CD4-positive, alpha-beta T cell (primary cell): Measurements from ENCODE around the gene SLC19A3. TPM values are rescaled to one million over a fixed set of nuclear protein-coding genes. Genes with fewer than 3 reads are reported as not detected.
"Not testable (repeated sequence)": the region's sequence is repeated elsewhere in the genome, so short reads cannot be mapped to it uniquely, and the experiment has no call there.

Experiments used
- ATAC-seq: fragments of 200-7000 bp; cut with Tn5 transposase; one replicate; pipeline ENCODE4 v1.10.0; 2022; ENCODE audit warnings: mild to moderate bottlenecking; ENCODE audit not compliant: poor library complexity
- CTCF ChIA-PET: fragments of 350-600 bp; sonication (Branson Sonifier 250); formaldehyde crosslinking; loops from one replicate; lab custom pipeline; 2021; ENCODE audit warnings: antibody characterized with exemption, inconsistent platforms; lab: Charles Lee
- POLR2A ChIA-PET: fragments of 350-600 bp; sonication (Branson Sonifier 250); formaldehyde crosslinking; loops from one replicate; lab custom pipeline; 2021; ENCODE audit warnings: antibody characterized with exemption, inconsistent platforms; lab: Charles Lee
- DNase-seq, 14 experiments: peaks; one replicate each; pipeline ENCODE4 v3.0.0-alpha.2; 2013 to 2020; ENCODE audit warnings: mixed read lengths in 2 of 14
- H3K27ac ChIP-seq, 2 donors: one replicate each; pipeline versions ENCODE4 v1.5.1 to v1.7.0; 2013; ENCODE audit warnings: low read length in 2 of 2, low read depth in 1 of 2, mild to moderate bottlenecking in 1 of 2
- H3K27me3 ChIP-seq, 2 experiments: 1 replicate in 1 of 2; 2 replicates in 1 of 2; pipeline versions ENCODE4 v1.6.1 to v1.7.0; 2013; ENCODE audit warnings: low read length in 2 of 2, control low read depth in 1 of 2, mild to moderate bottlenecking in 1 of 2, moderate library complexity in 1 of 2; ENCODE audit not compliant: insufficient read depth in 2 of 2, control insufficient read depth in 1 of 2
- H3K36me3 ChIP-seq: one replicate; pipeline ENCODE4 v1.6.1; 2013; ENCODE audit warnings: low read length, control low read depth; ENCODE audit not compliant: insufficient read depth
- H3K4me1 ChIP-seq: one replicate; pipeline ENCODE4 v1.6.1; 2013; ENCODE audit warnings: low read length, control low read depth; ENCODE audit not compliant: insufficient read depth
- H3K4me3 ChIP-seq: one replicate; pipeline ENCODE4 v1.5.1; 2013; ENCODE audit warnings: mild to moderate bottlenecking, low read length, moderate library complexity
- H3K9me3 ChIP-seq, 2 experiments: 1 replicate in 1 of 2; 2 replicates in 1 of 2; pipeline versions ENCODE4 v1.6.1 to v1.7.0; 2013; ENCODE audit warnings: low read length in 2 of 2, mild to moderate bottlenecking in 2 of 2, control low read depth in 1 of 2, moderate library complexity in 1 of 2; ENCODE audit not compliant: control insufficient read depth in 1 of 2, insufficient read depth in 1 of 2
- H3K27ac Mint-ChIP-seq: one replicate; pipeline ENCODE4 v1.8.0; 2020; ENCODE audit warnings: mixed read lengths
- H3K27me3 Mint-ChIP-seq: one replicate; pipeline ENCODE4 v1.8.0; 2021; ENCODE audit warnings: mixed read lengths
- H3K36me3 Mint-ChIP-seq: one replicate; pipeline ENCODE4 v1.8.0; 2021; ENCODE audit warnings: low read depth, mixed read lengths
- H3K4me1 Mint-ChIP-seq: one replicate; pipeline ENCODE4 v1.8.0; 2021; ENCODE audit warnings: low read depth, mixed read lengths
- H3K4me3 Mint-ChIP-seq: one replicate; pipeline ENCODE4 v1.8.0; 2020; ENCODE audit warnings: mild to moderate bottlenecking, mixed read lengths
- H3K9me3 Mint-ChIP-seq: one replicate; pipeline ENCODE4 v1.8.0; 2020; ENCODE audit warnings: mixed read lengths
- intact Hi-C, 2 experiments: fragments of 100-400 bp; cut with DNase I in 1 of 2; cut with micrococcal nuclease in 1 of 2; formaldehyde crosslinking; loops; one replicate each; pipeline versions ENCODE4 v1.15.1 to v1.9.0; 2023 to 2025; cut with DNase I, micrococcal nuclease
- total RNA-seq, 174 experiments: library from RNA in 2 of 174; stranded (reverse) in 2 of 174; gene quantifications; one replicate each; pipeline ENCODE4 v1.2.3 and lab custom pipeline; 2021 to 2026
- TF ChIP-seq, protein P1 (sequence below): fragments of 200-600 bp; IDR thresholded peaks from one replicate; pipeline ENCODE4 v1.8.0; 2022; ENCODE audit warnings: antibody characterized with exemption, mild to moderate bottlenecking

The SLC19A3 gene
- total RNA-seq, 2 experiments from 2014 or later: not detected

DNA sequence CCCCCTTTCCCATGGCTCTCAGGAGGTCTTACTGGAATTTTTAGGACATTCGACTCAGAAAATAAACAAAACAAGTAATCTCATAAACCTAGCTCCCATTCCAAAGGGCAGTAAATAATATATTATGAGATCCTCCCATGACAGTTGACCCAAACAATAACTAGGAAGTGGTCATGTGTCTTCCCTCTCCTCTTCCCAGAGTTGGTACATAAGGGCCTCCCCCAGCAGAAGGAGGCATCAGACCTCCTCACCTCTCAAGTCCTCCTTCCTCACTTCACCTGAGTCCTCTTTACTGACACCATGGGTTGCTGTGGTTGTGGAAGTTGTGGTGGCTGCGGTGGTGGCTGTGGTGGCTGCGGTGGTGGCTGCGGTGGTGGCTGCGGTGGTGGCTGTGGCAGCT lies 10.2 kb upstream of the SLC19A3 start, which contains the start of gene SCYGR7:
SCYGR7 (plus strand) TSS at position 301 of the 400 bp plus-strand sequence; CDS start at position 301, 0 bp downstream.
- DNase-seq (no peak), ATAC-seq (no peak)
- Mint-ChIP-seq H3K4me3 (no peak within 1 kb of the TSS), H3K4me1 (no peaks in the 10 kb centered on the region), H3K27me3 (peaks cover 23% of the 10 kb centered on the region), H3K9me3 (no peaks in the 10 kb centered on the region), H3K36me3 (no peaks in the 10 kb centered on the region), H3K27ac (no peak within 1 kb of the TSS)
- TF ChIP-seq, protein P1, sequence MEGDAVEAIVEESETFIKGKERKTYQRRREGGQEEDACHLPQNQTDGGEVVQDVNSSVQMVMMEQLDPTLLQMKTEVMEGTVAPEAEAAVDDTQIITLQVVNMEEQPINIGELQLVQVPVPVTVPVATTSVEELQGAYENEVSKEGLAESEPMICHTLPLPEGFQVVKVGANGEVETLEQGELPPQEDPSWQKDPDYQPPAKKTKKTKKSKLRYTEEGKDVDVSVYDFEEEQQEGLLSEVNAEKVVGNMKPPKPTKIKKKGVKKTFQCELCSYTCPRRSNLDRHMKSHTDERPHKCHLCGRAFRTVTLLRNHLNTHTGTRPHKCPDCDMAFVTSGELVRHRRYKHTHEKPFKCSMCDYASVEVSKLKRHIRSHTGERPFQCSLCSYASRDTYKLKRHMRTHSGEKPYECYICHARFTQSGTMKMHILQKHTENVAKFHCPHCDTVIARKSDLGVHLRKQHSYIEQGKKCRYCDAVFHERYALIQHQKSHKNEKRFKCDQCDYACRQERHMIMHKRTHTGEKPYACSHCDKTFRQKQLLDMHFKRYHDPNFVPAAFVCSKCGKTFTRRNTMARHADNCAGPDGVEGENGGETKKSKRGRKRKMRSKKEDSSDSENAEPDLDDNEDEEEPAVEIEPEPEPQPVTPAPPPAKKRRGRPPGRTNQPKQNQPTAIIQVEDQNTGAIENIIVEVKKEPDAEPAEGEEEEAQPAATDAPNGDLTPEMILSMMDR: no peak
- no peak within 1 kb of the TSS for H3K27ac ChIP-seq
- H3K4me1 ChIP-seq: no peaks in the 10 kb centered on the region
- H3K9me3 ChIP-seq: no peaks in the 10 kb centered on the region
- intact Hi-C loops: no loop called here
- no peaks in the 10 kb centered on the region for H3K36me3 ChIP-seq
- H3K27me3 ChIP-seq: peaks cover 6 to 8% of the 10 kb centered on the region in 2 experiments
- H3K4me3 ChIP-seq: no peak within 1 kb of the TSS
- POLR2A ChIA-PET: no interaction called here
- CTCF ChIA-PET: no interaction called here

DNA sequence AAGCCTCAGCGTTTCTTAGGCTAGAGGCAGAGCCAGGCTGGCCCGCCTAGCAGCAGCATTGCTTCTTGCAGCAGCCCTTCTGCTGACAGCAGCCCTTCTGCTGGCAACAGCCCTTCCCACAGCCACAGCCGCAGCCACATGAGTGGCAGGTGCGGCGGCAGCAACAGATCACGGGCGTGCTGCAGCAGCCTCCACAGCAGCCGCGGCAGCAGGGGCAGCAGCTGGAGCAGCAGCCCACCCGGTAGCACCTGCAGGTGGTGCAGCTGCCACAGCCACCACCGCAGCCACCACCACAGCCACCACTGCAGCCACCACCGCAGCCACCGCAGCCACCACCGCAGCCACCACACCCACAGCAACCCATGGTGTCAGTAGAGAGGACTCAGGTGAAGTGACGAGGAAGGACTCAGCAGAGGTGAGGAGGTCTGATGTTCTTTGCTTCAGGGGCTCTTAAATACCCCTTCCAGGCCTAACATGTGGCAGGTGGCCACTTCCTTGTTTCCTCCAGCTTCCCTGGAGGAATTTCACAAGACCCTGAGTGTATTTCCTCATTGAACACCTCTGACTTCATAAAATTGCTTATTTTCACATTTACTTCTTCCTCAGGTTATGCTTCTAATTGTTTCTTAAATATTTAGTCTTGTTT lies 6.7 kb upstream of the SLC19A3 start, which contains the start of gene SCYGR6:
SCYGR6 (minus strand) TSS at position 364 of the 646 bp plus-strand sequence; CDS start at position 364, 0 bp downstream.
- TF ChIP-seq, protein P1: no peak
- no peak for ATAC-seq
- Histone ChIP-seq H3K36me3 (no peaks in the 10 kb centered on the region), H3K4me3 (no peak within 1 kb of the TSS), H3K27me3 (peaks cover 0 to 15% of the 10 kb centered on the region in 2 experiments), H3K4me1 (no peaks in the 10 kb centered on the region), H3K27ac (no peak within 1 kb of the TSS), H3K9me3 (no peaks in the 10 kb centered on the region)
- peaks cover 37% of the 10 kb centered on the region for H3K27me3 Mint-ChIP-seq
- CTCF ChIA-PET: no interaction called here
- intact Hi-C loops: no loop called here
- no peak within 1 kb of the TSS for H3K4me3 Mint-ChIP-seq
- DNase-seq: no peak
- H3K27ac Mint-ChIP-seq: no peak within 1 kb of the TSS
- POLR2A ChIA-PET: no interaction called here
- no peaks in the 10 kb centered on the region for H3K9me3 Mint-ChIP-seq
- H3K36me3 Mint-ChIP-seq: no peaks in the 10 kb centered on the region
- H3K4me1 Mint-ChIP-seq: no peaks in the 10 kb centered on the region

DNA sequence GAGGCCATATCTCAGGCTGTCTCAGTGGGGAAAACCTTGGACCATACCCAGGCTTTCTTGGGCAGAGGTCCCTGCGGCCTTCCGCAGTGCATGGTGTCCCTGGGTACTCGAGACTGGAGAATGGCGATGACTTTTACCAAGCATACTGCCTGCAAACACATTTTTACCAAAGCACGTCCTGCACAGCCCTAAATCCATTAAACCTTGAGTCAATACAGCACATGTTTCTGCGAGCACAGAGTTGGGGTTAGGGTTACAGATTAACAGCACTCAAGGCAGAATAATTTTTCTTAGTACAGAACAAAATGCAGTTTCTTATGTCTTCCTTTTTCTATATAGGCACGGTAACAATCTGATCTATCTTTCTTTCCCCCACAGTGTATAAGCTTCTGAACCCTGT lies 5.0 kb upstream of the SLC19A3 start:
- H3K27ac Mint-ChIP-seq, H3K9me3 ChIP-seq, H3K4me1 ChIP-seq, POLR2A ChIA-PET, H3K4me1 Mint-ChIP-seq, H3K9me3 Mint-ChIP-seq, H3K4me3 Mint-ChIP-seq, H3K36me3 Mint-ChIP-seq, H3K36me3 ChIP-seq, intact Hi-C loops, H3K4me3 ChIP-seq, DNase-seq, H3K27ac ChIP-seq, CTCF ChIA-PET, ATAC-seq: not testable (repeated sequence)
- peaks cover 35% of the 10 kb centered on the region for H3K27me3 Mint-ChIP-seq
- H3K27me3 ChIP-seq: peaks cover 6 to 17% of the 10 kb centered on the region in 2 experiments
